LNCaP clone FGC (cell line): ENCODE measurements around the gene ZNF202.

Experiments
- DNase-seq: peaks from one replicate; pipeline ENCODE4 v3.0.0-alpha.2; 2011; ENCODE audit warnings: low read depth
- H3K4me3 ChIP-seq: 2 replicates; pipeline ENCODE4 v1.5.1; 2011; ENCODE audit warnings: mild to moderate bottlenecking, low read depth, low read length, control low read depth
- TF ChIP-seq, protein P1 (sequence below): IDR thresholded peaks from 2 replicates; pipeline ENCODE4 v1.5.1; 2012; ENCODE audit warnings: mild to moderate bottlenecking; ENCODE audit not compliant: control insufficient read depth, insufficient read depth; ENCODE audit errors: extremely low read depth

Gene ZNF202

DNA sequence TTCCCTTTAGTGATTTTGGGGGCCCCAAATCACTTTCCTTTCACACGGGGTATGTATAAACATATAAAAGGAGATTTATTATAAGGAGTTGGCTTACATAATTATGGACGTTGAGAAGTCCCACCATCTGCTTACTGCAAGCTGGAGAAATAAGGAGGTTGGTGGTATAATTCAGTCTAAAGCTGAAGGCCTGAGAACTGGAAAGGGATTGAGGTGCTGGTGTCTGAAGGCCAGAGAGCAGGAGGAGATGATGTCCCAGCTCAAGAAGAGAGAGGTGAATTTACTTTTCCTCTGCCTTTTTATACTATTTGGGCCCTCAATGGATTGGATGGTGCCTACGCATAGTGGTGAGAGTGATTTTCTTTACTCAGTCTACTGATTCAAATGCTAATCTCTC lies 1.3 kb upstream of the ZNF202 start:
- no peak for DNase-seq
- no peak overlapping the region for H3K4me3 ChIP-seq
- TF ChIP-seq, protein P1, sequence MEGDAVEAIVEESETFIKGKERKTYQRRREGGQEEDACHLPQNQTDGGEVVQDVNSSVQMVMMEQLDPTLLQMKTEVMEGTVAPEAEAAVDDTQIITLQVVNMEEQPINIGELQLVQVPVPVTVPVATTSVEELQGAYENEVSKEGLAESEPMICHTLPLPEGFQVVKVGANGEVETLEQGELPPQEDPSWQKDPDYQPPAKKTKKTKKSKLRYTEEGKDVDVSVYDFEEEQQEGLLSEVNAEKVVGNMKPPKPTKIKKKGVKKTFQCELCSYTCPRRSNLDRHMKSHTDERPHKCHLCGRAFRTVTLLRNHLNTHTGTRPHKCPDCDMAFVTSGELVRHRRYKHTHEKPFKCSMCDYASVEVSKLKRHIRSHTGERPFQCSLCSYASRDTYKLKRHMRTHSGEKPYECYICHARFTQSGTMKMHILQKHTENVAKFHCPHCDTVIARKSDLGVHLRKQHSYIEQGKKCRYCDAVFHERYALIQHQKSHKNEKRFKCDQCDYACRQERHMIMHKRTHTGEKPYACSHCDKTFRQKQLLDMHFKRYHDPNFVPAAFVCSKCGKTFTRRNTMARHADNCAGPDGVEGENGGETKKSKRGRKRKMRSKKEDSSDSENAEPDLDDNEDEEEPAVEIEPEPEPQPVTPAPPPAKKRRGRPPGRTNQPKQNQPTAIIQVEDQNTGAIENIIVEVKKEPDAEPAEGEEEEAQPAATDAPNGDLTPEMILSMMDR: no peak

DNA sequence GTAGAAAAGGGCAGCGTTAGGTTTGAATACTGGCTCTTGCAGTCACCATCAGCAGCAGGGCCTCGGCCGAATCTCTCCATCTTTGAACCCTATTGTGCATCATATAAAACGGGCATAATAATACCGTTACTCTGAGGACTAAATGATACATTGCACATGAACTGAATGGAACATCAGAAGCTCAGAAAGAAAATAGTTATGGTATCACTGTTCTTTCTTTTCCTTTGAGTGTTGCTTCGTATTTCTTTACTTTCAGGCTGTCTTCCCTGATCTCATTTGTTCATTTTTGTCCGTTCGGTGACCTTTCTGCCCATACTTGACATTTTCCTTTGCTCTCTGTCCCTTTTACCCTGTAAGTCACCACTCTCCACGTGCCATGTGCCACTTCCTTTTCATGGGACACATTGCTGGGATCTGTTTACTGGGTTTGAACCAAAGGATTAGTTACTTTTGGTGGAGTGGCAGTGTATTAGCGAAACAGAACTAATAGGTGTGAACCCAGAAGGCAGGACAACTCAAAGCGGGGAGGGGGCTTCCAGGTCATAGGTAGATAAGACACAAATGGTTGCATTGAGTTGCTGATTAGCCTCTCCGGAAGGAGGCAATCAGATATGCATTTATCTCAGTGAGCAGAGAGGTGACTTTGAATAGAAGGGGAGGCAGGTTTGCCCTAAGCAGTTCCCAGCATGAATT lies 717 bp upstream of the ZNF202 start:
- TF ChIP-seq, protein P1: no peak
- DNase-seq: no peak
- peak overlapping the region; percentile 67 for H3K4me3 ChIP-seq

DNA sequence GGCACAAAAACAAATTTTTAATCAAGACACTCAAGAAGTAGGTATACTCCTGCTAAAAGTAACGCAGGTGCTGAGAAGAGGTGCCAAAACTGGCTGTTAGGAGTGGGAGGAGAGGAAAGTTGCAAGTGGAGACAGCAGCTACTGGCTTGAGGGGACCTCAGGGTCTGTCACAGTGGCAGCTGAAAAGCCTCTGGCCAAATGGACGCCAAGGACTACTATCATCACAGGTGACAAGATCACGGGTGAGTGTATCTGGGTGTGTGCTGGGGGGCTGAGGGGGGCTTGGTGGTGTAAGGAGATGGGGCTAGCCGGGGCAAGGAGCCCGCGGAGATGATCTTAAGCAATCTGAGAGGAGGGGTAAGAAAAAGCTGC lies 687 bp downstream of the ZNF202 start:
- TF ChIP-seq, protein P1: no peak
- no peak for DNase-seq
- peak overlapping the region; percentile 67 for H3K4me3 ChIP-seq

DNA sequence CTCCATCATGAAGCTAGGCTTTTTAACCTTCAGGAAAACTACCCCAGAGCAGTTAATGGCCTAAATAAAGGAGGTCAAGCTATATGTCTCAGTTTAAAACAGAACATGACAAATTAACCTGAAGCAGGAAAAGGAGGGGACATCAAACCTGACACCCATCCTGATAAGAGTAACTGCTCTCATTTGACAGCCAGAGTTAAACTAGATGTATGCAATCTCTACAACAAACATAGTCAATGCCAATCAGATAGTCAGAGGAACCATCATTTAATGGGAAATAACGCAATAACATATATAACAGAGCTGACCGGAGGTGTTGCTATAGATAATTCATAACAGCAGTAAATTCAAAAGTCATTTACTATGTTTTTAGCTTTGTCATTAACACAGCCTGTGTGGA lies 3.1 kb downstream of the ZNF202 start:
- H3K4me3 ChIP-seq: no peak overlapping the region
- TF ChIP-seq, protein P1: no peak
- DNase-seq: no peak

DNA sequence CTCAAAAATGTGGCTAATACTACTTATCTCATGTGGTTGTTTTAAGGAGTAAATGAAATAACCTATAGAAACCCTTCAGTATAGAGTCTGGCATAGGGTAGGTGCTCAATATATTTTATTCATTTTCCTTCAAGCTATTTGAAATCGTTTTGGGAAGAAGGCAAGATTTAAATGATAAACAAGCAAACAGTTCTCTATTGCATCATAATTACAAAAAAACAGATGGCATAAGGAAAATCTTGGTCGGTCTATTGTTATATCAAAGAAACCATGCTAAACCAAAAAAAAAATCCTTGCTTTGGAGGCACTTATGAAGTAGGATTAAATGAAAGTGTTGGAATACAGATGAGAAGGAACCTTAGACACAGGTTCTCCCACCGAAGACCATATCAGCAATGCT lies 4.7 kb downstream of the ZNF202 start:
- DNase-seq: no peak
- H3K4me3 ChIP-seq: no peak overlapping the region
- TF ChIP-seq, protein P1: no peak

DNA sequence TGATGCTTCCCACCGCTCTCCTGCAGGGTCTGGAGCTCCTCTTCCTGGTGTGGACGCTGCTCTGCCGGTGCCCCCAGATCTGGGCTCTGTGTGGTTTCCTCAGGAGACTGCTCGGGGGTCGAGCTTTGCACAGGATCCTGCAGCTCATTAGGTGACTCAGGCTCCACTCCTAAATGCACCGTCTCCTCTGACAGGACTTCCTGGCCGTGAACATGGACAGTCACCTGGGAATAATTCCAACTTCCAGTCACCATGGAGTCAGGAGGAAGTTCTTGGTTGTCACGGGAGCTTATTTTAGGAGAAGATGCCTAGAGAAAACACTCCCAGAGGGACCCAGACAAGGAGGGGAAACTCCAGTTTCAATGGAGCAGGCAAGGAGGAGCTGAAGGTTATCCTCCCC lies 11.9 kb downstream of the ZNF202 start:
- no peak overlapping the region for H3K4me3 ChIP-seq
- no peak for DNase-seq
- TF ChIP-seq, protein P1: no peak

DNA sequence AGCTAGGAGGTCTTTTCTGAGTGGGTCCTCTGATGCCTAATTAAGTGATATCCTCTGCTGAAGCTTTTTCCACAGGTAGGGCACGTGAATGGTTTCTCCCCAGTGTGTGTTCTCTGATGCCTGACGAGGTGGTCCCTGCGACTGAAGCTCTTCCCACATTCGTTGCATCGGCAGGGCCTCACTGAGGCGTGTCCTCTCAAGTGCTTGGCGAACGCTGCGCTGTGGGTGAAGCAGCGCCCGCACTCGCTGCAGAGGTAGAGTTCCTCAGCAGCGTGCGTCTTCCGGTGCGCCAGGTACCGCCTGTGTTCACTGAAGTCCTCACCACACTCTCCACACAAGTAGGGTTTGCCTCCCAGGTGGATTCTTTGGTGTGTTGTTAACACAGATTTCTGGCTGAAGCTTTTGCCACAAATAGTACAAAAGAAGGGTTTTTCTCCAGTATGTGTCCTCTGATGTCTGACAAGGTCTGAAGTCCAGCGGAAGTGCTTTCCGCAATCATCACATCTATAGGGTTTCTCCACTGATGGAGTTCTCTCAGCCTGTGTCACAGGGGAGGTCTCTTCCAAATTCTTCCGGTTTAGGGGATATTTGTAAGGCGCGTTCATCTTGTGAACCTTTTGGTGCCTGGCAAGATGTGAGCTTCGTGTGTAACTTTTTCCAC lies 15.3 kb downstream of the ZNF202 start:
- no peak overlapping the region for H3K4me3 ChIP-seq
- TF ChIP-seq, protein P1: no peak
- no peak for DNase-seq
